ENCODE results near the gene TRIM72.
"Not testable (repeated sequence)": the region's sequence is repeated elsewhere in the genome, so short reads cannot be mapped to it uniquely, and the experiment has no call there.

TRIM72 gene

GRCh38 chr16:31215287-31216162 lies 1.6 kb downstream of the TRIM72 start:
- no peak for DNase-seq (ENCODE audit: low read depth)

DNA sequence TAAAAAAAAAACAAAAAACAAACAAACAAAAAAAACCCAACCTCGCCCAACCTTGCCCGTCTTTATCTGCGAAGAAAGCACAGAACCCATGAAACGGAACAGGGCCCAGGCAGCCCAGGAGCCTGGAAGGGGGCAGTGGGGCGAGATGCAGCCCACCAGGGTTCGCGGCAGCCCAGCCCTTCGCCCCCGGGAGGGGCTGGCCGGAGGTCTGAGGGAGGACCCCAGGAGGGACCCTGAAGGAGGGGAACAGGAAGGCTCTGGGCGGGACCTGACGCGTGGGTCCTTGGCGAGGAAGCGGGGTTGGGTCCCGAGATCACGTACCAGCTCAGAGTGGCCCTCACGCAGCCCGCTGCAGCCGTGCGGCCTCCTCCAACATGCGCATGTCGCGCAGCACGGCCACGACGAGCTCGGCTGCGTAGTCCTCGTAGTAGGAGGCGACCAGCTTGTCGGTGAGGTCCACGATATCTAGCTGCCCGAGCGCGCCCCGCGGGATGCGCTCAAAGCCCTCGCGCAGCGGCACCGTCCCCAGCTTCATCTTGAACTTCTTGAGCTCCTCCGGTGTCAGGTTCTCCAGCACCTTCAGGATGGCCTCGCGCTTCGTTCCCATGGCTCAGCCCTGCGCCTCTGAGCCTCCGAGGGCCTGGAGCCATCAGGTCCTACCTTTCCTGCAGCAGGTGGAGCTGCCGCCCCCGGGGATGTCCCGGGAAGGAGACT lies 2.7 kb downstream of the TRIM72 start, which contains the start of gene PYDC1:
PYDC1 (minus strand) TSS at position 714 of the 714 bp plus-strand sequence; CDS start at position 607, 107 bp downstream.
- DNase-seq (ENCODE audit: low read depth): no peak

DNA sequence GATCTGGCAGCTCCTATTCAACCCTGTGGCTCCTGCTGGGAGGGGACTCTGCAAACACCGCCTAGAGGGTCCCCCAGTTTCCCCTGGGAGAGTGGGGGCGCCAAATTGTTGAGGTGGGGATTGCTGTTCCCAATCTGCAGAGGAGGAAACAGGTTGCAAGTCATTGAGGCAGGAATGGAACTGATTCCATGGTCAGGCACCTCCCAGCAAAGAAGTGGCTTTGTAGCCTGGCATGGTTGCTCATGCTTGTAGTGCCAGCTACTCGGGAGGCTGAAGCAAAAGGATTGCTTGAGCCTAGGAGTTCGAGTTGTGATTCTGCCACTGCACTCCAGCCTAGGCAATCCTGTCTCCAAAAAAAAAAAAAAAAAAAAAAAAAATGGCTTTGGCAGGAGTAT lies 3.2 kb downstream of the TRIM72 start:
- no peak for DNase-seq (ENCODE audit: low read depth)

GRCh38 chr16:31219154-31219741 lies 5.3 kb downstream of the TRIM72 start:
- no peak for DNase-seq (ENCODE audit: low read depth)

DNA sequence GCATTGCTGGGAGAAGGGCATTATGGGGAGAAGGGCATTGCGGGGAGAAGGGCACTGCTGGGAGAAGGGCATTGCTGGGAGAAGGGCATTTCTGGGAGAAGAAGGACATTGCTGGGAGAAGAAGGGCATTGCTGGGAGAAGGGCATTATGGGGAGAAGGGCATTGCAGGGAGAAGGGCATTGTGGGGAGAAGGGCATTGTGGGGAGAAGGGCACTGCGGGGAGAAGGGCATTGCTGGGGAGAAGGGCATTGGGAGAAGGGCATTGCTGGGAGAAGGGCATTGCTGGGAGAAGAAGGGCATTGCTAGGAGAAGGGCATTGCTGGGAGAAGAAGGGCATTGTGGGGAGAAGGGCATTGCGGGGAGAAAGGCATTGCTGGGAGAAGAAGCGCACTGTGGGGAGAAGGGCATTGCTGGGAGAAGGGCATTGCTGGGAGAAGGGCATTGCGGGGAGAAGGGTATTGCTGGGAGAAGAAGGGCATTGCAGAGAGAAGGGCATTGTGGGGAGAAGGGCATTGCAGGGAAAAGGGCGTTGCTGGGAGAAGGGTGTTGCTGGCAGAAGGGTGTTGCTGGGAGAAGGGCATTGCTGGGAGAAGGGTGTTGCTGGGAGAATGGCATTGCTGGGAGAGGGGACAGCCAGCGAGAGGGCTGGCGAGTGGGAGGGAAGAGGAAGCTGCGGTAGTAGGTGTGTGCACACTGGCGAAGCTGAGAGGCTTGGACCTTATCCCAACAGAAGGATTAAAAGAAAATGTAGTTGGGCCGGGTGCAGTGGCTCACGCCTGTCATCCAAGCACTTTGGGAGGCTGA lies 7.6 kb downstream of the TRIM72 start:
- DNase-seq (ENCODE audit: low read depth): no peak

DNA sequence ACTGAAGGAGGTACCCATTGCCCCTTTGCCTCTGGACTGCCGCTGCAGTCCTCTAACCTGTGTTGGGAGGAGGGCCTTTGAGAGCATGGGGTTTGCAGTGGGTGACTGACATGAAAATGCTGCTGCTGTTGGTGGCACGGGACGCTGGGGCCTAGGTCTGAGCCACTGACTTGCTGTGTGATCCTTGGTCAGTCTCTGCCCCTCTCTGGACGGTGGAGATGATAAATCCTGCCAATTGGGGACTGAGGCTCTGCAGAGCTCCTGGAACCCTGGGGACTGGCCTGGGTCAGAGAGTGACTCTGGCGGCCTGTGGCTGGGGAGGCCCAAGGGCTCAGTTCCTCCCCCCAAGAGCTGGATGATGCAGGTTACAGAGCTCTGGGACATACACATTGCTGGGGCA lies 9.1 kb downstream of the TRIM72 start:
- no peak for DNase-seq (ENCODE audit: low read depth)

DNA sequence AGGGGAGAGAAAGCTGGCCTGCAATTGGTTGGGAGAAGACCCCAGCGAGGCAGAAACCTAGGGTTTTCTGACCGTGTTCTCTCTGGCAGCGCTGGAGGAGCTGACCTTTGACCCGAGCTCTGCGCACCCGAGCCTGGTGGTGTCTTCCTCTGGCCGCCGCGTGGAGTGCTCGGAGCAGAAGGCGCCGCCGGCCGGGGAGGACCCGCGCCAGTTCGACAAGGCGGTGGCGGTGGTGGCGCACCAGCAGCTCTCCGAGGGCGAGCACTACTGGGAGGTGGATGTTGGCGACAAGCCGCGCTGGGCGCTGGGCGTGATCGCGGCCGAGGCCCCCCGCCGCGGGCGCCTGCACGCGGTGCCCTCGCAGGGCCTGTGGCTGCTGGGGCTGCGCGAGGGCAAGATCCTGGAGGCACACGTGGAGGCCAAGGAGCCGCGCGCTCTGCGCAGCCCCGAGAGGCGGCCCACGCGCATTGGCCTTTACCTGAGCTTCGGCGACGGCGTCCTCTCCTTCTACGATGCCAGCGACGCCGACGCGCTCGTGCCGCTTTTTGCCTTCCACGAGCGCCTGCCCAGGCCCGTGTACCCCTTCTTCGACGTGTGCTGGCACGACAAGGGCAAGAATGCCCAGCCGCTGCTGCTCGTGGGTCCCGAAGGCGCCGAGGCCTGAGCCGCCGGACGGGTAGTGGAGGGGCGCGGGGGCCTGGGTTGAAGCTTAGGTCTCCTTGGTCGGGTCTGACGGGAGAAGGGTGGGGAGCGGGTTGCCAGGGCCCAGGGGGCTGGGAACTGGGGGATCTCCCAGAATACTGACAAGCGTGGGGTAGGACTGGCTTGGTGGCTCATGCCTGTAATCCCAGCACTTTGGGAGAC lies 10.4 kb downstream of the TRIM72 start:
- no peak for DNase-seq (ENCODE audit: low read depth)

DNA sequence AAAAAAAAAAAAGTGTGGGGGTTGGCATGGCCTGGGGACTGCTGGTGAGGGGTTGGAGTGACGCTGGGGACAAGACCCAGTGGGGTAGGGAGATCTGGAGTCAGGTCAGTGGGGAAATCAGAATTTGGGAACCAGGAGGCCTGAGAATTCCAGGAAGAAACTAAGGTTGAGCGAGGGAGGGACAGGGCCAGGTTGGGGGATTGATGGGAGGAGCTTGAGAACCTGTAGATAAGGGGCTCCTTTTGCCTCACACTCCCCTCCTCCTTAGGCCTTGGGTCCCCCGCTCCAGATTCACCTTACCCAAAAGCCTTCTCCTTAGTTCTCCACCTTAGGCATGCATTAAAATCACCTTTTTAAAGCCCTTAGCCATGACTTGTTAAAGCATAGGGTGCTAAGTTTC lies 11.3 kb downstream of the TRIM72 start:
- DNase-seq (ENCODE audit: low read depth): no peak

DNA sequence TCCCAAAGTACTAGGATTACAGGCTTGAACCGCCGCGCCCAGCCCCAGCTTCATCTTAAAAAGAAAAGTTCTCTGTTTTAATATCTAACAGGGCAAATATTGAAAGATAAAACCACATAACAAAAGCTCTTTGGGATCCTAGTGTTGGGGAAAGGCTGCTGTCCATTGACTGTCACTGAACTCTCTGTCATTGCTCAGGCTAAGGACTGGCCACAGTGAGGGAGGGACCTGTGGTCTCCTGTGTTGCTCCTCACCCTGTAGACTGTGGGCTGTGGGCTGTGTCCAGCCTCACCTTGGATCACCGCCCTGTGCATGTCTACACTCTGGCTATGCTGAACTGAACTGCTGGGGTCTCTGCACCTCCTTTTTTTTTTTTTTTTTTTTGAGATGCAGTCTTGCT lies 14.3 kb downstream of the TRIM72 start:
- no peak for DNase-seq (ENCODE audit: low read depth)

GRCh38 chr16:31229501-31229900 lies 15.6 kb downstream of the TRIM72 start:
- no peak for DNase-seq (ENCODE audit: low read depth)

DNA sequence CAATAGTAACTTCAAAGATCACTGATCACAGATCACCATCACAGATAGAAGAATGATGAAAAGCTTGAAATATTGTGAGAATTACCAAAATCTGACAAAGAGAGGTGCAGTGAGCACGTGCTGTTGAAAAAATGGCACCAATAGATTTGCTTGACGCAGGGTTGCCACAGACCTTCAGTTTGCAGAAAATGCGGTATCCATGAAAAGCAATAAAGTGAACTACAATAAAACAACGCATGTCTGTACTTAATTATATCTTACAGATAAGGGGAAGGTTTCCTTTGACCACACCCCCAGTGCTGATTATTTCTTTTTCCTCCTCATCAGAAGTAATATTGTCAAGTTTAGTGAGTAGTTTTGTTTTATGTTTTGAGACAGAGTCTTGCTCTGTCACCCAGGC lies 24.1 kb downstream of the TRIM72 start:
- DNase-seq (ENCODE audit: low read depth): no peak

DNA sequence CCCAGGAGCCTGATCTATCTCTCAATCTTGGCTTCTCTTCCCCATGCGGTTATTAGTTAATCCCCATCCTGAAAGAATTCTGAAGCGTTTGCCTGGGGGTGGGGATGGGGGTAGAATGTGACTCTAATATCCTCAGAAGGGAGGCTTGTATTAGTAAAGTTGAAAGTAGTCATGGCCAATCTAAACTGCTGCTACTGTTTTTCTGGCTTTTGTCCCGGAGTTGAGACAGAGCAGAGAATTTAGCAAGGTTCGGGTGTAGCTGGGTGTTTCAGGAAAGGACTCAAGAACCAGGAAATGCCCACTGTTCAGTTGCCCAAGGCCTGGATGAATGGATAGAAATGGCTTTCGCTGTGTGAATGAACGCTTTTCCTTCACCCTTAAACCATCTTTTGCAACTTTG lies 28.3 kb downstream of the TRIM72 start:
- no peak for DNase-seq (ENCODE audit: low read depth)

DNA sequence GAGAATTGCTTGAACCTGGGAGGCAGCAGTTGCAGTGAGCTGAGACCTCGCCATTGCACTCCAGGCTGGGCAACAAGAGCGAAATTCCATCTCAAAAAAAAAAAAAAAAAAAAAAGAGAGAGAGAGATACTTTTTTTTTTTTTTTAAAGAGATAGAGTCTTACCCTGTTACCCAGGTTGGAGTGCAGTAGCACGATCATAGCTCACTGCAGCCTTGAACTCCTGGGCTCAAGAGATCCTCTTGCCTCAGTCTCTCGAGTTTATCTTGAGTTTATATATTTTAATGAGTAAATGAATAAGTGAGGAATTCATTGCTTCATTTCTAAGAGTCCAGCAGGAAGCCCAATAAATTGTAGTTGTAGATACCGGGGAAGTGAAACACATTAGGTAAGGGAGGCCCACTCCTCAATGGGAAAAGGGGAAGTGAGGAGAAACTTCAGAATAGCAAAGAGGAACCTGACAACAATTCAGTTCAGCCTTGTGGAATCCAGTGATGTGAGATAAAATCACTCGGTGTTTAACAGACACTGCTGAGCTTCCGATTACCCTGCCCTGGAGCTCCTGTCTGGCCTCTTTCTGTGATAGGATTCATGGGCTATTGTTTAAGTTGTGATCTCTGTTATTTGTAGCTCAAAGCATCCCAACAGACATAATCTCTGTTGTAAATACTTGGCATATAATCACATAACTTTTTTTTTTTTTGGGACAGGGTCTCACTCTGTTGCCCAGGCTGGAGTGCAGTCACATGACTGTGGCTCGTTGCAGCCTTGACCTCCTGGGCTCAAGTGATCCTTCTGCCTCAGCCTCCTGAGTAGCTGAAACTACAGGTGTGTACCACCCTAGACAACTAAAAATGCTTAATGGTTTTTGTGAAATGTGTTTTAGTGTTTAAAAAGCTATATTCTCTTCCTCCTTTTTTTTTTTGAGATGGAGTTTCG lies 30.1 kb downstream of the TRIM72 start:
- no peak for DNase-seq (ENCODE audit: low read depth)

DNA sequence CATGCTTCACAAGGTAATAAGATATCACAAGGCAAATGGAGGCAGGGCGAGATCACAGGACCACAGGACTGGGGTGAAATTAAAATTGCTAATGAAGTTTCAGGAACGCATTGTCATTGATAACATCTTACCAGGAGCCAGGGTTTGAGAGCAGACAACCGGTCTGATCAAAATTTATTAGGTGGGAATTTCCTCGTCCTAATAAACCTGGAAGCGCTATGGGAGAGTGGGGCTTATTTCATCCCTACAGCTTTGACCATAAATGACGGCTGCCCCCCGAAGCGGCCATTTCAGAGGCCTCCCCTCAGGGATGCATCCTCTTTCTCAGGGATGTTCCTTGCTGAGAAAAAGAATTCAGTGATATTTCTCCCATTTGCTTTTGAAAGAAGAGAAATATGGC lies 31.7 kb downstream of the TRIM72 start:
- not testable (repeated sequence) for DNase-seq (ENCODE audit: low read depth)

GRCh38 chr16:31246296-31246695 lies 32.4 kb downstream of the TRIM72 start:
- no peak for DNase-seq (ENCODE audit: low read depth)

GRCh38 chr16:31248344-31248743 lies 34.4 kb downstream of the TRIM72 start:
- no peak for DNase-seq (ENCODE audit: low read depth)

DNA sequence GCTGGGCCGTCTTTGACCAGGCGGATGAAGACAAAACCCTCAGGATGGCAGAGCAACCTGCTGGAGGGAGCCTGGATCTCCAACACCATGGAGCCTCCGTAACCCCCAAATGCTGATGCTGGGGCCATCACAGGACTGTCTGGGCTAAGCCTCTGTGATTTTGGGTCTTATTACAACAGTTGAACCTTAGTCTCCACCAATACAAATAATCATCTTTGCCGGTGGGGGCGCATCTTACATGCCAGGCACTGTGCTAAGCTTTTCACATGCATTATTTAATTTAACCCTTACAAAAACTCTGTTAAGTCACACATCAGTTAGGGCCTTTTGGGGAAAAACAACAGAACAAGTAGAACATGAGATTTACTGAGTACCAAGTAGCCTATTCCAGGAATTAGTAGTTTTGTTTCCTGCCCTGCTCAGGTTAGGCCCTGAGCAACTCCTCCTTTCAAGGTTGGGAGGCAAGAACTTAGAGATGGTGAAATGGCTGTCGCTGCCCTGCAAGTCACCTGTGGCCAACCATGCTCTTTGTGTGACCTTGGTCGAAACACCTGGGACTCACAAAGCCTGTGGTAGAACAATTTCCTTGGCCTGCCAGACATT lies 37.0 kb downstream of the TRIM72 start:
- no peak for DNase-seq (ENCODE audit: low read depth)

DNA sequence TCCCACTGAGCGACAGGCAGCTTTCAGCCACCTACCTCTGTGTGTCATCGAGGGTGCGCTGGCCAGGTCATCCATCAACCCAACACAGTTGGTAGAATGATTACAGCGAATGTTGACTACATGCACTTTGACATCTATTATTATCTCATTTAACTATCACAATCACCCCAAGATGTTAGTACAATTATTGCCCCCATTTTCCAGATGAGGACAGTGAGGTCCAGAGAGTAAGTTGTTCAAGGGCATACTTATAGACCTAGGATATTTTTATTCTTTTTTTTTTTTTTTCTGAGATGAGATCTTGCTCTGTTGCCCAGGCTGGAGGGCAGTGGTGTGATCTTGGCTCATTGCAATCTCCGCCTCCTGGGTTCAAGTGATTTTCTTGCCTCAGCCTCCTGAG lies 37.5 kb downstream of the TRIM72 start:
- DNase-seq (ENCODE audit: low read depth): no peak

DNA sequence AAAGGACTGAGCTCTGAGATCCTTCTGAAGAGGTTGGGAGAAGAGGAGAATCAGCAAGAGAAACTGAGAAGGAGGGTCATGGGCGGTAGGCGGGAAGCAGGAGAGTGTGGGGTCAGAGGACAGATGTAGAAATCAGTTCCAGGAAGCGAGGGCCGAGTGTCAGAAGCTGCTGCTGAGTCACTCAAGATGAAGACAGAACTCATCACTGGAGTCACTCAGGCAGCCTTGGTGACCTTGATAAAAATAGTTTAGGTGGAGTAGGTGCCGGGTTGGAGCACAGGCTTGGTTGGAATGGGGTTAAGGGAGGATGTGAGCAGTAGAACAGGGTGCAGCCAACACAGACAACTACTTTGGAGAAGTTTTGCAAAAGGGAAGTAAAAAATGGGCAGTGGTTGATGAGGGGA lies 39.7 kb downstream of the TRIM72 start:
- no peak for DNase-seq (ENCODE audit: low read depth)

GRCh38 chr16:31256466-31256865 lies 42.5 kb downstream of the TRIM72 start:
- DNase-seq (ENCODE audit: low read depth): no peak

All from stimulated activated CD8-positive, alpha-beta memory T cell treated with anti-CD3 and anti-CD28 coated beads, Interleukin-12 subunit alpha, Interleukin-12 subunit beta, amount 100 ng/mL, for 4 hours (primary cell).